PC-3 (cell line): Measurements from ENCODE around the gene SYMPK. TPM values are rescaled to one million over a fixed set of nuclear protein-coding genes. Genes with fewer than 3 reads are reported as not detected.
A peak's percentile ranks its signal among the peaks of the same experiment; 100 is the strongest.

ENCODE experiments used
- ATAC-seq: fragments of 200-7000 bp; cut with Tn5 transposase; 2 replicates; pipeline ENCODE4 v1.9.1; 2020; ENCODE audit warnings: mild to moderate bottlenecking, moderate library complexity
- BruUV-seq: library from RNA; stranded (reverse); fragments of 400-500 nt; replicated peaks from 2 replicates; lab custom pipeline; 2021; lab: Mats Ljungman, UMichigan
- CTCF ChIA-PET: fragments of 300-600 bp; sonication (Branson Sonifier 250); formaldehyde crosslinking; loops from one replicate; lab custom pipeline; 2022; ENCODE audit warnings: antibody characterized with exemption; lab: Charles Lee
- POLR2A ChIA-PET: fragments of 300-600 bp; sonication (Branson Sonifier 250); formaldehyde crosslinking; loops from one replicate; lab custom pipeline; 2022; ENCODE audit warnings: antibody characterized with exemption; ENCODE audit not compliant: unreplicated experiment; lab: Charles Lee
- DNase-seq: peaks from one replicate; pipeline ENCODE4 v3.0.0-alpha.2; 2015
- H2AFZ ChIP-seq: fragments of 300-600 bp; sonication (generic); 2 replicates; pipeline ENCODE4 v1.6.0; 2016; ENCODE audit warnings: antibody characterized with exemption, low read length
- H3F3A ChIP-seq: fragments of 300-600 bp; sonication (generic); one replicate; pipeline ENCODE4 v1.6.0; 2017; ENCODE audit warnings: antibody characterized with exemption, low read length, control low read depth, mild to moderate bottlenecking; ENCODE audit not compliant: unreplicated experiment
- H3K27ac ChIP-seq: fragments of 300-600 bp; sonication (generic); 2 replicates; pipeline ENCODE4 v1.5.1; 2016; ENCODE audit warnings: mild to moderate bottlenecking, low read length
- H3K27me3 ChIP-seq: fragments of 300-600 bp; sonication (generic); 2 replicates; pipeline ENCODE4 v1.6.1; 2016; ENCODE audit warnings: low read length, mixed read lengths
- H3K36me3 ChIP-seq: fragments of 300-600 bp; sonication (generic); 2 replicates; pipeline ENCODE4 v1.6.1; 2016; ENCODE audit warnings: low read depth, mixed run types, low read length, mixed read lengths
- H3K4me1 ChIP-seq: fragments of 300-600 bp; sonication (generic); 2 replicates; pipeline ENCODE4 v1.5.1; 2016; ENCODE audit warnings: low read length; ENCODE audit not compliant: insufficient read depth
- H3K4me2 ChIP-seq: fragments of 300-600 bp; sonication (generic); 2 replicates; pipeline ENCODE4 v1.6.0; 2016; ENCODE audit warnings: low read length
- H3K4me3 ChIP-seq: fragments of 300-600 bp; sonication (generic); 2 replicates; pipeline ENCODE4 v1.5.1; 2016; ENCODE audit warnings: mild to moderate bottlenecking, low read length, mixed read lengths
- H3K79me2 ChIP-seq: fragments of 300-600 bp; sonication (generic); 2 replicates; pipeline ENCODE4 v1.6.1; 2017; ENCODE audit warnings: low read length, mixed read lengths
- H3K9ac ChIP-seq: fragments of 300-600 bp; sonication (generic); 2 replicates; pipeline ENCODE4 v1.6.0; 2016; ENCODE audit warnings: mild to moderate bottlenecking, low read length
- H3K9me2 ChIP-seq: fragments of 300-600 bp; sonication (generic); replicated peaks from 2 replicates; pipeline ENCODE4 v1.6.1; 2016; ENCODE audit warnings: mixed run types, low read length, mixed read lengths
- H3K9me3 ChIP-seq: fragments of 300-600 bp; sonication (generic); 2 replicates; pipeline ENCODE4 v1.6.1; 2016; ENCODE audit warnings: low read length, mixed read lengths
- H4K20me1 ChIP-seq: fragments of 300-600 bp; sonication (generic); 2 replicates; pipeline ENCODE4 v1.6.1; 2016; ENCODE audit warnings: low read length, mixed read lengths
- EZH2 ChIP-seq: fragments of 300-600 bp; sonication (generic); IDR thresholded peaks from one replicate; pipeline ENCODE4 v1.6.1; 2017; ENCODE audit warnings: antibody characterized with exemption, mild to moderate bottlenecking, low read length; ENCODE audit not compliant: unreplicated experiment
- EZH2phosphoT487 ChIP-seq: fragments of 300-600 bp; sonication (generic); IDR thresholded peaks from 2 replicates; pipeline ENCODE4 v1.6.1; 2018; ENCODE audit warnings: mild to moderate bottlenecking, antibody characterized with exemption, low read length, borderline replicate concordance
- intact Hi-C: fragments of 100-400 bp; cut with micrococcal nuclease; formaldehyde crosslinking; loops from 2 replicates; pipeline ENCODE4 v1.9.0; 2023
- total RNA-seq: library from RNA; depleted of rRNA; stranded (reverse); fragments of >200 nt; gene quantifications from 2 replicates; pipeline ENCODE4 v1.2.3, GENCODE V29; 2014
- TF ChIP-seq, protein P1 (sequence below): fragments of 300-600 bp; sonication (generic); conservative IDR thresholded peaks from 2 replicates; pipeline ENCODE4 v1.5.1; 2017; ENCODE audit warnings: antibody characterized with exemption, low read depth, mild to moderate bottlenecking, low read length

SYMPK gene
- total RNA-seq, 1 experiment from 2014 or later: 36.6 TPM

DNA sequence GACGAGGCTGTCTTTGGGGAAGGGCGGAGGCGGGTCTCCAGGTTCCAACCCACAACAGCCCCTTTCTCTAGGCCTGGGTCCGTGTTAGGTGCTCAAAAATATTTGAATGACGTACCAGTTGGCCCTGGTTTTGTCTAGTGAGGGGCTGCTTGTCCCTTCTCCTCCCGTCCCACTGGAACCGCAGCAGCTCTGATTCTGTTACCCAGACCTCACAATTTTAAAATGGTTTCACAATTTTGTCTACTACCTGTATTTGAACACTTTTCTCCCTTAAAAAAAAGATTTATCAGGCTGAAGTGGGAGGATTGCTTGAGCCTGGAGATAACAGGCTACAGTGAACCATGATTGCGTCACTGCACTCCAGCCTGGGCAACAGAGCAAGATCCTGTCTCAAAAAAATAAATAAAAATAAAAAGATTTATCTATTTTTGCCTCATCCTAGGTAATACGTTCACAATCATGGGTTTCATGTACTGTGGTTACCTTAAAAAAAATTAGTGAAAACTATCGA is 24.3 kb upstream of the SYMPK start:
- BruUV-seq: TSS peak; percentile 82
- ChIA-PET CTCF (no interaction called here), POLR2A (no interaction called here)

GRCh38 chr19:45886427-45887199 is 23.7 kb upstream of the SYMPK start:
- H3K4me1 ChIP-seq: peaks cover 15% of the 10 kb centered on the region; the same call in 1 of the 2 replicates
- peak overlapping the region; percentile 96 for H2AFZ ChIP-seq
- no TSS peak for BruUV-seq
- H3K79me2 ChIP-seq: peaks cover 21% of the 10 kb centered on the region
- peaks cover 3% of the 10 kb centered on the region; the same call in 1 of the 2 replicates for H4K20me1 ChIP-seq
- H3K4me3 ChIP-seq: peak overlapping the region; percentile 78
- peak overlapping the region; percentile 81 for H3K9ac ChIP-seq
- H3F3A ChIP-seq: no peaks in the 10 kb centered on the region
- no peaks in the 10 kb centered on the region for H3K9me2 ChIP-seq
- no peaks in the 10 kb centered on the region for H3K27me3 ChIP-seq
- POLR2A ChIA-PET: interaction anchor here (0.8 kb wide), 1 partner anchor 264 kb away, joined by 7 read pairs; no protein-coding TSS in a partner anchor
- H3K27ac ChIP-seq: peak overlapping the region; percentile 68
- CTCF ChIA-PET: interaction anchor here (1.1 kb wide), 1 partner anchor 16 kb away, joined by 3 read pairs; no protein-coding TSS in a partner anchor
- no peaks in the 10 kb centered on the region for H3K9me3 ChIP-seq
- H3K4me2 ChIP-seq: peak overlapping the region; percentile 90
- intact Hi-C loops: no loop called here
- ATAC-seq (peak; percentile 55), DNase-seq (peak; percentile 83)
- H3K36me3 ChIP-seq: peaks cover 2% of the 10 kb centered on the region; the same call in 1 of the 2 replicates
- TF ChIP-seq EZH2 (no peak), EZH2phosphoT487 (no peak)
- TF ChIP-seq, protein P1, sequence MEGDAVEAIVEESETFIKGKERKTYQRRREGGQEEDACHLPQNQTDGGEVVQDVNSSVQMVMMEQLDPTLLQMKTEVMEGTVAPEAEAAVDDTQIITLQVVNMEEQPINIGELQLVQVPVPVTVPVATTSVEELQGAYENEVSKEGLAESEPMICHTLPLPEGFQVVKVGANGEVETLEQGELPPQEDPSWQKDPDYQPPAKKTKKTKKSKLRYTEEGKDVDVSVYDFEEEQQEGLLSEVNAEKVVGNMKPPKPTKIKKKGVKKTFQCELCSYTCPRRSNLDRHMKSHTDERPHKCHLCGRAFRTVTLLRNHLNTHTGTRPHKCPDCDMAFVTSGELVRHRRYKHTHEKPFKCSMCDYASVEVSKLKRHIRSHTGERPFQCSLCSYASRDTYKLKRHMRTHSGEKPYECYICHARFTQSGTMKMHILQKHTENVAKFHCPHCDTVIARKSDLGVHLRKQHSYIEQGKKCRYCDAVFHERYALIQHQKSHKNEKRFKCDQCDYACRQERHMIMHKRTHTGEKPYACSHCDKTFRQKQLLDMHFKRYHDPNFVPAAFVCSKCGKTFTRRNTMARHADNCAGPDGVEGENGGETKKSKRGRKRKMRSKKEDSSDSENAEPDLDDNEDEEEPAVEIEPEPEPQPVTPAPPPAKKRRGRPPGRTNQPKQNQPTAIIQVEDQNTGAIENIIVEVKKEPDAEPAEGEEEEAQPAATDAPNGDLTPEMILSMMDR: no peak

More for the DNA sequence above, 24.3 kb upstream of the SYMPK start:
- H3K4me1 ChIP-seq: peaks cover 15% of the 10 kb centered on the region; the same call in 1 of the 2 replicates
- intact Hi-C loops: no loop called here
- peaks cover 21% of the 10 kb centered on the region for H3K79me2 ChIP-seq
- H3K9me3 ChIP-seq: no peaks in the 10 kb centered on the region
- peak overlapping the region; percentile 78 for H3K4me3 ChIP-seq
- H3K36me3 ChIP-seq: peaks cover 2% of the 10 kb centered on the region; the same call in 1 of the 2 replicates
- H3K9me2 ChIP-seq: no peaks in the 10 kb centered on the region
- peak overlapping the region; percentile 68 for H3K27ac ChIP-seq
- peak overlapping the region; percentile 90 for H3K4me2 ChIP-seq
- TF ChIP-seq EZH2phosphoT487 (no peak), EZH2 (no peak)
- TF ChIP-seq, protein P1: no peak
- ATAC-seq: no peak
- no peaks in the 10 kb centered on the region for H3K27me3 ChIP-seq
- H4K20me1 ChIP-seq: peaks cover 3% of the 10 kb centered on the region; the same call in 1 of the 2 replicates
- DNase-seq: no peak
- H2AFZ ChIP-seq: peak overlapping the region; percentile 96
- no peaks in the 10 kb centered on the region for H3F3A ChIP-seq
- peak overlapping the region; percentile 81 for H3K9ac ChIP-seq
